Mesenchymal stem cell (in vitro differentiated cells and primary cell): ENCODE data around the gene LZTS2.

Experiments used
- DNase-seq: peaks from one replicate; pipeline ENCODE4 v3.0.0-alpha.2; 2013
- H2AFZ ChIP-seq: one replicate; pipeline ENCODE4 v1.6.1; 2013; ENCODE audit warnings: low read depth, mild to moderate bottlenecking, control low read depth, inconsistent platforms, low read length, moderate library complexity
- H2AK5ac ChIP-seq: 2 replicates; pipeline ENCODE4 v1.6.1; 2013; ENCODE audit warnings: low read length, moderate library complexity, mild to moderate bottlenecking, inconsistent platforms; ENCODE audit not compliant: severe bottlenecking
- H2BK120ac ChIP-seq: one replicate; pipeline ENCODE4 v1.6.1; 2013; ENCODE audit warnings: low read depth, mild to moderate bottlenecking, inconsistent platforms, low read length, moderate library complexity
- H2BK12ac ChIP-seq, 2 experiments: one replicate each; pipeline ENCODE4 v1.6.1; 2013; ENCODE audit warnings: inconsistent platforms in 2 of 2, low read length in 2 of 2, mild to moderate bottlenecking in 2 of 2, moderate library complexity in 2 of 2, control low read depth in 1 of 2
- H2BK15ac ChIP-seq: one replicate; pipeline ENCODE4 v1.6.1; 2013; ENCODE audit warnings: mild to moderate bottlenecking, low read depth, inconsistent platforms; ENCODE audit not compliant: poor library complexity, severe bottlenecking
- H2BK5ac ChIP-seq: 2 replicates; pipeline ENCODE4 v1.6.1; 2013; ENCODE audit warnings: low read depth, mild to moderate bottlenecking, low read length, control low read depth, inconsistent platforms; ENCODE audit not compliant: poor library complexity, severe bottlenecking
- H3K14ac ChIP-seq, 2 experiments: one replicate each; pipeline ENCODE4 v1.6.1; 2013; ENCODE audit warnings: inconsistent platforms in 2 of 2, low read length in 2 of 2, control low read depth in 1 of 2, mild to moderate bottlenecking in 1 of 2, moderate library complexity in 1 of 2
- H3K18ac ChIP-seq, 2 experiments: one replicate each; pipeline ENCODE4 v1.6.1; 2013; ENCODE audit warnings: inconsistent platforms in 2 of 2, low read length in 2 of 2, control low read depth in 1 of 2, low read depth in 1 of 2, mild to moderate bottlenecking in 1 of 2
- H3K23ac ChIP-seq, 2 experiments: one replicate each; pipeline ENCODE4 v1.6.1; 2013; ENCODE audit warnings: inconsistent platforms in 2 of 2, low read length in 2 of 2, mild to moderate bottlenecking in 2 of 2, moderate library complexity in 2 of 2, control low read depth in 1 of 2
- H3K27ac ChIP-seq: 2 replicates; pipeline ENCODE4 v1.5.1; 2013; ENCODE audit warnings: mild to moderate bottlenecking, moderate library complexity, low read length, control low read depth, inconsistent platforms; ENCODE audit not compliant: poor library complexity, severe bottlenecking
- H3K27me3 ChIP-seq, 2 experiments: 2 replicates each; pipeline versions ENCODE4 v1.6.1 to v1.7.0; 2013; ENCODE audit warnings: low read length in 2 of 2, mild to moderate bottlenecking in 2 of 2, moderate library complexity in 2 of 2, control low read depth in 1 of 2, inconsistent platforms in 1 of 2; ENCODE audit not compliant: control insufficient read depth in 1 of 2, insufficient read depth in 1 of 2
- H3K36me3 ChIP-seq, 2 experiments: 2 replicates each; pipeline versions ENCODE4 v1.6.1 to v1.7.0; 2013; ENCODE audit warnings: low read length in 2 of 2, control low read depth in 1 of 2, inconsistent platforms in 1 of 2, low read depth in 1 of 2, mild to moderate bottlenecking in 1 of 2; ENCODE audit not compliant: insufficient read depth in 2 of 2, control insufficient read depth in 1 of 2
- H3K4ac ChIP-seq, 2 experiments: one replicate each; pipeline ENCODE4 v1.6.1; 2013; ENCODE audit warnings: inconsistent platforms in 2 of 2, low read length in 2 of 2, mild to moderate bottlenecking in 2 of 2, moderate library complexity in 2 of 2, control low read depth in 1 of 2, low read depth in 1 of 2
- H3K4me1 ChIP-seq: 2 replicates; pipeline ENCODE4 v1.6.1; 2013; ENCODE audit warnings: low read depth, low read length, control low read depth; ENCODE audit not compliant: control insufficient read depth, insufficient read depth
- H3K4me2 ChIP-seq: 2 replicates; pipeline ENCODE4 v1.6.1; 2013; ENCODE audit warnings: low read length, mild to moderate bottlenecking, inconsistent platforms; ENCODE audit not compliant: poor library complexity, severe bottlenecking
- H3K4me3 ChIP-seq, 2 experiments: 2 replicates each; pipeline versions ENCODE4 v1.5.1 to v1.7.0; 2013; ENCODE audit warnings: low read length in 2 of 2, mild to moderate bottlenecking in 2 of 2, control low read depth in 1 of 2, low read depth in 1 of 2; ENCODE audit not compliant: insufficient read depth in 1 of 2
- H3K79me1 ChIP-seq: replicated peaks from 2 replicates; pipeline ENCODE4 v1.6.1; 2013; ENCODE audit warnings: mild to moderate bottlenecking, control low read depth, low read length, inconsistent platforms; ENCODE audit not compliant: poor library complexity, severe bottlenecking
- H3K9ac ChIP-seq: 2 replicates; pipeline ENCODE4 v1.7.0; 2013; ENCODE audit warnings: mild to moderate bottlenecking, low read length, moderate library complexity
- H3K9me3 ChIP-seq: 2 replicates; pipeline ENCODE4 v1.7.0; 2013; ENCODE audit warnings: mild to moderate bottlenecking, low read length; ENCODE audit not compliant: control insufficient read depth
- H4K8ac ChIP-seq: one replicate; pipeline ENCODE4 v1.6.1; 2013; ENCODE audit warnings: inconsistent platforms, mild to moderate bottlenecking, low read length, moderate library complexity
- H4K91ac ChIP-seq: one replicate; pipeline ENCODE4 v1.6.1; 2013; ENCODE audit warnings: mild to moderate bottlenecking, low read length, inconsistent platforms
- WGBS: methylation state at CpG from one replicate; pipeline ENCODE4 v1.1.7; 2013; ENCODE audit warnings: mixed read lengths; 5-methylcytosine and 5-hydroxymethylcytosine counted together

LZTS2 gene

GRCh38 chr10:101008823-101009423, 9.3 kb downstream of the LZTS2 start:
- no peak for DNase-seq
- Histone ChIP-seq H3K27me3 (no peaks in the 10 kb centered on the region), H3K14ac (no peak overlapping the region), H3K9me3 (no peaks in the 10 kb centered on the region), H2BK120ac (no peak overlapping the region), H4K91ac (peak overlapping the region; percentile 36), H3K4me1 (peaks cover 21% of the 10 kb centered on the region), H3K4me2 (no peak overlapping the region), H3K18ac (peak overlapping the region in 1 of 2 experiments; percentile 16), H2AK5ac (no peak overlapping the region), H4K8ac (peak overlapping the region; percentile 71), H3K23ac (no peak overlapping the region), H3K4me3 (no peak overlapping the region), H2BK5ac (no peak overlapping the region), H2BK15ac (no peak overlapping the region), H3K9ac (no peak overlapping the region), H3K36me3 (peaks cover 40 to 41% of the 10 kb centered on the region in 2 experiments), H2BK12ac (no peak overlapping the region), H3K79me1 (peaks cover 23% of the 10 kb centered on the region), H2AFZ (no peak overlapping the region), H3K4ac (peak overlapping the region in 1 of 2 experiments; percentile 10), H3K27ac (no peak overlapping the region)
- 94% methylated on average over 4 of the region's 6 CpGs for WGBS

- H2BK12ac ChIP-seq: no peak overlapping the region
- no peak overlapping the region for H3K9ac ChIP-seq
- no peak overlapping the region for H3K23ac ChIP-seq
- peak overlapping the region; percentile 2 for H4K91ac ChIP-seq
- H3K14ac ChIP-seq: no peak overlapping the region
- no peak overlapping the region for H4K8ac ChIP-seq
- peaks cover 18% of the 10 kb centered on the region for H3K79me1 ChIP-seq
- H3K9me3 ChIP-seq: no peaks in the 10 kb centered on the region
- H3K4ac ChIP-seq: no peak overlapping the region
- no peak overlapping the region for H3K4me3 ChIP-seq
- H2BK120ac ChIP-seq: no peak overlapping the region
- H2BK5ac ChIP-seq: no peak overlapping the region
- no peak for DNase-seq
- H3K4me2 ChIP-seq: no peak overlapping the region
- H3K4me1 ChIP-seq: peaks cover 27% of the 10 kb centered on the region
- no peak overlapping the region for H2AFZ ChIP-seq
- WGBS: 94% methylated on average over 20 of the region's 22 CpGs
- no peak overlapping the region for H3K18ac ChIP-seq
- H2BK15ac ChIP-seq: no peak overlapping the region
- H2AK5ac ChIP-seq: no peak overlapping the region
- H3K27ac ChIP-seq: no peak overlapping the region
- no peaks in the 10 kb centered on the region for H3K27me3 ChIP-seq
- H3K36me3 ChIP-seq: peaks cover 26 to 29% of the 10 kb centered on the region in 2 experiments
Measured at GRCh38 chr10:101010329-101010728, 10.7 kb downstream of the LZTS2 start.

- Histone ChIP-seq H2BK12ac (no peak overlapping the region), H3K4me3 (no peak overlapping the region), H4K91ac (peak overlapping the region; percentile 37), H2BK5ac (no peak overlapping the region), H2BK120ac (no peak overlapping the region), H3K23ac (no peak overlapping the region), H2AK5ac (peak overlapping the region; percentile 40), H3K36me3 (peaks cover 11 to 15% of the 10 kb centered on the region in 2 experiments), H2BK15ac (peak overlapping the region; percentile 67), H3K4me1 (peaks cover 30% of the 10 kb centered on the region), H2AFZ (no peak overlapping the region), H3K27me3 (no peaks in the 10 kb centered on the region), H3K4ac (peak overlapping the region in 1 of 2 experiments; percentile 37), H3K79me1 (peaks cover 9% of the 10 kb centered on the region), H3K4me2 (no peak overlapping the region), H3K14ac (no peak overlapping the region), H3K27ac (no peak overlapping the region), H3K18ac (no peak overlapping the region), H3K9me3 (no peaks in the 10 kb centered on the region), H4K8ac (peak overlapping the region; percentile 12), H3K9ac (no peak overlapping the region)
- 78% methylated on average over 20 of the region's 22 CpGs for WGBS
- DNase-seq: peak; percentile 60
Measured at GRCh38 chr10:101011517-101012423, 12.2 kb downstream of the LZTS2 start.
